ENCODE data around the gene SULT2A1. TPM values are rescaled to one million over a fixed set of nuclear protein-coding genes. Genes with fewer than 3 reads are reported as not detected.
"Not testable (repeated sequence)": the region's sequence is repeated elsewhere in the genome, so short reads cannot be mapped to it uniquely, and the experiment has no call there.

SULT2A1 gene
- total and polyA plus RNA-seq, 3 experiments from 2014 or later, result not detected

GRCh38 chr19:47858231-47858630 is 27.9 kb downstream of the SULT2A1 start:
- POLR2A ChIA-PET; H3K9me3 Mint-ChIP-seq; H3K9me3 ChIP-seq (ENCODE audit: low read length); CTCF ChIA-PET; H3K27me3 ChIP-seq (ENCODE audit: insufficient read depth, low read length, poor library complexity, severe bottlenecking); H3K4me3 ChIP-seq (ENCODE audit: low read length); H3K36me3 Mint-ChIP-seq; DNase-seq; H3K4me1 Mint-ChIP-seq; H3K4me3 Mint-ChIP-seq; H3K27ac Mint-ChIP-seq; H3K36me3 ChIP-seq (ENCODE audit: insufficient read depth, low read length); H3K27ac ChIP-seq (ENCODE audit: low read depth, low read length); H3K4me1 ChIP-seq (ENCODE audit: insufficient read depth, low read length): not testable (repeated sequence)
- H3K27me3 Mint-ChIP-seq, result peaks cover 28 to 50% of the 10 kb centered on the region in 2 donors

- Mint-ChIP-seq H3K36me3 (no peaks in the 10 kb centered on the region), H3K9me3 (peaks cover 0 to 2% (median 0%) of the 10 kb centered on the region in 5 donors), H3K27ac (no peak overlapping the region), H3K4me1 (peaks cover 3 to 4% (median 3%) of the 10 kb centered on the region in 3 donors), H3K27me3 (peaks cover 40 to 59% of the 10 kb centered on the region in 2 donors), H3K4me3 (no peak overlapping the region)
- Histone ChIP-seq H3K36me3 (ENCODE audit: insufficient read depth, low read length) (no peaks in the 10 kb centered on the region), H3K9me3 (ENCODE audit: low read length) (no peaks in the 10 kb centered on the region), H3K27ac (ENCODE audit: low read depth, low read length) (no peak overlapping the region), H3K4me1 (ENCODE audit: insufficient read depth, low read length) (no peaks in the 10 kb centered on the region), H3K27me3 (ENCODE audit: insufficient read depth, low read length, poor library complexity, severe bottlenecking) (no peaks in the 10 kb centered on the region), H3K4me3 (ENCODE audit: low read length) (no peak overlapping the region)
- ChIA-PET POLR2A (no interaction called here), CTCF (no interaction called here)
- DNase-seq, result no peak
These were observed 31.7 kb downstream of the SULT2A1 start for GRCh38 chr19:47854459-47854858.

- no peak for DNase-seq
- Mint-ChIP-seq H3K9me3 (no peaks in the 10 kb centered on the region), H3K4me3 (no peak overlapping the region), H3K27ac (no peak overlapping the region), H3K4me1 (peaks cover 6 to 10% (median 8%) of the 10 kb centered on the region in 3 donors), H3K36me3 (no peaks in the 10 kb centered on the region), H3K27me3 (peaks cover 49 to 66% of the 10 kb centered on the region in 2 donors)
- Histone ChIP-seq H3K4me3 (ENCODE audit: low read length) (no peak overlapping the region), H3K4me1 (ENCODE audit: insufficient read depth, low read length) (no peaks in the 10 kb centered on the region), H3K27me3 (ENCODE audit: insufficient read depth, low read length, poor library complexity, severe bottlenecking) (peaks cover 13% of the 10 kb centered on the region), H3K27ac (ENCODE audit: low read depth, low read length) (no peak overlapping the region), H3K36me3 (ENCODE audit: insufficient read depth, low read length) (no peaks in the 10 kb centered on the region), H3K9me3 (ENCODE audit: low read length) (no peaks in the 10 kb centered on the region)
- POLR2A ChIA-PET, result no interaction called here
- CTCF ChIA-PET, result interaction anchor here (0.8 kb wide), 1 partner anchor 88 kb away, joined by 3 read pairs; no protein-coding TSS in a partner anchor
These were observed 33.1 kb downstream of the SULT2A1 start for GRCh38 chr19:47853003-47853402.

- no peak for DNase-seq
- Mint-ChIP-seq H3K36me3 (no peaks in the 10 kb centered on the region), H3K27ac (no peak overlapping the region), H3K27me3 (peaks cover 49 to 61% of the 10 kb centered on the region in 2 donors), H3K9me3 (no peaks in the 10 kb centered on the region), H3K4me1 (peaks cover 3 to 10% (median 7%) of the 10 kb centered on the region in 3 donors), H3K4me3 (peak overlapping the region in 1 of 7 donors; percentile 24)
- POLR2A ChIA-PET, result no interaction called here
- CTCF ChIA-PET, result interaction anchor here (0.8 kb wide), 1 partner anchor 31 kb away, joined by 3 read pairs; no protein-coding TSS in a partner anchor
- no peaks in the 10 kb centered on the region for H3K4me1 ChIP-seq (ENCODE audit: insufficient read depth, low read length)
- peaks cover 13% of the 10 kb centered on the region for H3K27me3 ChIP-seq (ENCODE audit: insufficient read depth, low read length, poor library complexity, severe bottlenecking)
- no peak overlapping the region for H3K27ac ChIP-seq (ENCODE audit: low read depth, low read length)
- no peaks in the 10 kb centered on the region for H3K36me3 ChIP-seq (ENCODE audit: insufficient read depth, low read length)
- no peak overlapping the region for H3K4me3 ChIP-seq (ENCODE audit: low read length)
- H3K9me3 ChIP-seq (ENCODE audit: low read length), result no peaks in the 10 kb centered on the region
These were observed 37.2 kb downstream of the SULT2A1 start for GRCh38 chr19:47848823-47849473.

- Mint-ChIP-seq H3K4me3 (peak overlapping the region in 1 of 7 donors; percentile 46), H3K27ac (no peak overlapping the region), H3K27me3 (peaks cover 46 to 59% of the 10 kb centered on the region in 2 donors), H3K4me1 (peaks cover 3 to 10% (median 7%) of the 10 kb centered on the region in 3 donors), H3K9me3 (no peaks in the 10 kb centered on the region), H3K36me3 (no peaks in the 10 kb centered on the region)
- Histone ChIP-seq H3K4me1 (ENCODE audit: insufficient read depth, low read length) (no peaks in the 10 kb centered on the region), H3K27ac (ENCODE audit: low read depth, low read length) (no peak overlapping the region), H3K4me3 (ENCODE audit: low read length) (no peak overlapping the region), H3K27me3 (ENCODE audit: insufficient read depth, low read length, poor library complexity, severe bottlenecking) (peaks cover 13% of the 10 kb centered on the region), H3K36me3 (ENCODE audit: insufficient read depth, low read length) (no peaks in the 10 kb centered on the region), H3K9me3 (ENCODE audit: low read length) (no peaks in the 10 kb centered on the region)
- DNase-seq, result no peak
- POLR2A ChIA-PET, result no interaction called here
- CTCF ChIA-PET, result no interaction called here
These were observed 37.7 kb downstream of the SULT2A1 start for GRCh38 chr19:47848425-47848822.

GRCh38 chr19:47842941-47843340 is 43.2 kb downstream of the SULT2A1 start:
- DNase-seq, result no peak
- ChIA-PET CTCF (no interaction called here), POLR2A (no interaction called here)
- peaks cover 21 to 43% of the 10 kb centered on the region in 2 donors for H3K27me3 Mint-ChIP-seq
- Histone ChIP-seq H3K27ac (ENCODE audit: low read depth, low read length) (no peak overlapping the region), H3K4me1 (ENCODE audit: insufficient read depth, low read length) (no peaks in the 10 kb centered on the region), H3K4me3 (ENCODE audit: low read length) (no peak overlapping the region), H3K9me3 (ENCODE audit: low read length) (no peaks in the 10 kb centered on the region), H3K27me3 (ENCODE audit: insufficient read depth, low read length, poor library complexity, severe bottlenecking) (no peaks in the 10 kb centered on the region), H3K36me3 (ENCODE audit: insufficient read depth, low read length) (no peaks in the 10 kb centered on the region)
- peaks cover 0 to 6% (median 4%) of the 10 kb centered on the region in 3 donors for H3K4me1 Mint-ChIP-seq
- H3K36me3 Mint-ChIP-seq, result no peaks in the 10 kb centered on the region
- H3K4me3 Mint-ChIP-seq, result no peak overlapping the region
- H3K27ac Mint-ChIP-seq, result no peak overlapping the region
- peaks cover 0 to 1% (median 0%) of the 10 kb centered on the region in 5 donors for H3K9me3 Mint-ChIP-seq

GRCh38 chr19:47839913-47840312 is 46.2 kb downstream of the SULT2A1 start:
- Histone ChIP-seq H3K9me3 (ENCODE audit: low read length) (no peaks in the 10 kb centered on the region), H3K27ac (ENCODE audit: low read depth, low read length) (no peak overlapping the region), H3K27me3 (ENCODE audit: insufficient read depth, low read length, poor library complexity, severe bottlenecking) (no peaks in the 10 kb centered on the region), H3K4me1 (ENCODE audit: insufficient read depth, low read length) (no peaks in the 10 kb centered on the region), H3K4me3 (ENCODE audit: low read length) (no peak overlapping the region), H3K36me3 (ENCODE audit: insufficient read depth, low read length) (no peaks in the 10 kb centered on the region)
- CTCF ChIA-PET, result interaction anchor here (1.2 kb wide), 1 partner anchor 26 kb away, joined by 3 read pairs; no protein-coding TSS in a partner anchor
- Mint-ChIP-seq H3K4me3 (no peak overlapping the region), H3K4me1 (peaks cover 0 to 6% (median 4%) of the 10 kb centered on the region in 3 donors), H3K27me3 (peaks cover 16 to 30% of the 10 kb centered on the region in 2 donors), H3K9me3 (peaks cover 0 to 1% (median 0%) of the 10 kb centered on the region in 5 donors), H3K27ac (no peak overlapping the region), H3K36me3 (no peaks in the 10 kb centered on the region)
- POLR2A ChIA-PET, result no interaction called here
- DNase-seq, result no peak

GRCh38 chr19:47839411-47839810 is 46.7 kb downstream of the SULT2A1 start:
- no peak for DNase-seq
- Histone ChIP-seq H3K4me3 (ENCODE audit: low read length) (no peak overlapping the region), H3K9me3 (ENCODE audit: low read length) (no peaks in the 10 kb centered on the region), H3K27me3 (ENCODE audit: insufficient read depth, low read length, poor library complexity, severe bottlenecking) (no peaks in the 10 kb centered on the region), H3K27ac (ENCODE audit: low read depth, low read length) (no peak overlapping the region), H3K36me3 (ENCODE audit: insufficient read depth, low read length) (no peaks in the 10 kb centered on the region), H3K4me1 (ENCODE audit: insufficient read depth, low read length) (no peaks in the 10 kb centered on the region)
- H3K27me3 Mint-ChIP-seq, result peaks cover 16 to 28% of the 10 kb centered on the region in 2 donors
- H3K36me3 Mint-ChIP-seq, result no peaks in the 10 kb centered on the region
- H3K4me1 Mint-ChIP-seq, result peaks cover 0 to 6% (median 4%) of the 10 kb centered on the region in 3 donors
- H3K27ac Mint-ChIP-seq, result no peak overlapping the region
- H3K9me3 Mint-ChIP-seq, result peaks cover 0 to 1% (median 0%) of the 10 kb centered on the region in 5 donors
- H3K4me3 Mint-ChIP-seq, result no peak overlapping the region
- ChIA-PET POLR2A (no interaction called here), CTCF (interaction anchor here (1.2 kb wide), 1 partner anchor 27 kb away, joined by 3 read pairs; no protein-coding TSS in a partner anchor)

All from CD8-positive, alpha-beta memory T cell (primary cell).